Type B pancreatic cell (in vitro differentiated cells): Measurements from ENCODE around the gene ATP10B. TPM values are rescaled to one million over a fixed set of nuclear protein-coding genes. Genes with fewer than 3 reads are reported as not detected.

ENCODE experiments used
- DNase-seq: peaks from one replicate; pipeline ENCODE4 v3.0.0; 2021; ENCODE audit warnings: mixed read lengths; ENCODE audit not compliant: unreplicated experiment; ENCODE audit errors: extremely low spot score
- H3K27ac Mint-ChIP-seq: 2 replicates; pipeline ENCODE4 v1.8.0; 2021; ENCODE audit warnings: mild to moderate bottlenecking, mixed read lengths
- H3K27me3 Mint-ChIP-seq: 2 replicates; pipeline ENCODE4 v1.8.0; 2021; ENCODE audit warnings: mixed read lengths
- H3K36me3 Mint-ChIP-seq: 2 replicates; pipeline ENCODE4 v1.8.0; 2021; ENCODE audit warnings: mixed read lengths
- H3K4me1 Mint-ChIP-seq: one replicate; pipeline ENCODE4 v1.8.0; 2021; ENCODE audit warnings: mixed read lengths; ENCODE audit not compliant: unreplicated experiment
- H3K4me3 Mint-ChIP-seq: 2 replicates; pipeline ENCODE4 v1.8.0; 2021; ENCODE audit warnings: mild to moderate bottlenecking, mixed read lengths
- H3K9me3 Mint-ChIP-seq: 2 replicates; pipeline ENCODE4 v1.8.0; 2021; ENCODE audit warnings: mixed read lengths
- total RNA-seq: library from RNA; stranded (reverse); gene quantifications from 2 replicates; pipeline ENCODE4 v1.2.1, GENCODE V29; 2021; ENCODE audit warnings: low replicate concordance
- TF ChIP-seq, protein P1 (sequence below): fragments of 200-600 bp; sonication (generic); conservative IDR thresholded peaks from 2 replicates; pipeline ENCODE4 v1.5.0; 2021; ENCODE audit warnings: antibody characterized with exemption, mild to moderate bottlenecking

ATP10B gene
- total RNA-seq, 1 donor from 2014 or later = 4.0 TPM

GRCh38 chr5:160869989-160870521 lies 18.0 kb upstream of the ATP10B start:
- peaks cover 12% of the 10 kb centered on the region for H3K4me1 Mint-ChIP-seq
- no peaks in the 10 kb centered on the region for H3K36me3 Mint-ChIP-seq
- H3K9me3 Mint-ChIP-seq = no peaks in the 10 kb centered on the region
- no peak overlapping the region for H3K4me3 Mint-ChIP-seq
- H3K27ac Mint-ChIP-seq = no peak overlapping the region
- TF ChIP-seq, protein P1, sequence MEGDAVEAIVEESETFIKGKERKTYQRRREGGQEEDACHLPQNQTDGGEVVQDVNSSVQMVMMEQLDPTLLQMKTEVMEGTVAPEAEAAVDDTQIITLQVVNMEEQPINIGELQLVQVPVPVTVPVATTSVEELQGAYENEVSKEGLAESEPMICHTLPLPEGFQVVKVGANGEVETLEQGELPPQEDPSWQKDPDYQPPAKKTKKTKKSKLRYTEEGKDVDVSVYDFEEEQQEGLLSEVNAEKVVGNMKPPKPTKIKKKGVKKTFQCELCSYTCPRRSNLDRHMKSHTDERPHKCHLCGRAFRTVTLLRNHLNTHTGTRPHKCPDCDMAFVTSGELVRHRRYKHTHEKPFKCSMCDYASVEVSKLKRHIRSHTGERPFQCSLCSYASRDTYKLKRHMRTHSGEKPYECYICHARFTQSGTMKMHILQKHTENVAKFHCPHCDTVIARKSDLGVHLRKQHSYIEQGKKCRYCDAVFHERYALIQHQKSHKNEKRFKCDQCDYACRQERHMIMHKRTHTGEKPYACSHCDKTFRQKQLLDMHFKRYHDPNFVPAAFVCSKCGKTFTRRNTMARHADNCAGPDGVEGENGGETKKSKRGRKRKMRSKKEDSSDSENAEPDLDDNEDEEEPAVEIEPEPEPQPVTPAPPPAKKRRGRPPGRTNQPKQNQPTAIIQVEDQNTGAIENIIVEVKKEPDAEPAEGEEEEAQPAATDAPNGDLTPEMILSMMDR = no peak
- DNase-seq = no peak
- H3K27me3 Mint-ChIP-seq = no peaks in the 10 kb centered on the region

DNA sequence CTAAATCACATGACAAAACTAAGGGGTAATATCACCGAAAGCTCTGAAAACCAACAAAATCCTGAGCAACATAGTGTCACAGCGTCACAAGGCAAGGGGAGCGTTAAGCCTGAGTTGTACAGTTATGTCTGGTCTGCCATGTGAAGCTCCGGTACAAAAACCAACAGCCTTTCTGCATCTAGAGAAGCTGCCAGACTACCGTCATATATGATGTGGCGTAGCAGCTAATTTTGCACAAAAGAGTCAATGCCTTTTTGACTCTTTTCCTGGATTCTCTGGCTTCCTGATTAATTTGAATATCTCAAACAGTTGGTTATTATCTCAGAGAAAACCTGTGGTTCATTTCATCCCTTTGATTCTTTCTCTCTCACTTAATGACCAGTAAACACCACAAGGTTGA lies 16.0 kb upstream of the ATP10B start:
- peaks cover 7% of the 10 kb centered on the region for H3K4me1 Mint-ChIP-seq
- TF ChIP-seq, protein P1 = no peak
- H3K9me3 Mint-ChIP-seq = no peaks in the 10 kb centered on the region
- H3K36me3 Mint-ChIP-seq = no peaks in the 10 kb centered on the region
- H3K27me3 Mint-ChIP-seq = no peaks in the 10 kb centered on the region
- no peak overlapping the region for H3K4me3 Mint-ChIP-seq
- no peak overlapping the region for H3K27ac Mint-ChIP-seq
- no peak for DNase-seq

GRCh38 chr5:160851451-160851850 lies 560 bp downstream of the ATP10B start:
- Mint-ChIP-seq H3K4me1 (no peaks in the 10 kb centered on the region), H3K36me3 (no peaks in the 10 kb centered on the region), H3K9me3 (no peaks in the 10 kb centered on the region), H3K4me3 (no peak overlapping the region), H3K27me3 (no peaks in the 10 kb centered on the region), H3K27ac (no peak overlapping the region)
- TF ChIP-seq, protein P1 = no peak
- DNase-seq = no peak

GRCh38 chr5:160850421-160850820 lies 1.6 kb downstream of the ATP10B start:
- DNase-seq = no peak
- H3K36me3 Mint-ChIP-seq = no peaks in the 10 kb centered on the region
- no peak overlapping the region for H3K27ac Mint-ChIP-seq
- H3K27me3 Mint-ChIP-seq = no peaks in the 10 kb centered on the region
- H3K4me3 Mint-ChIP-seq = no peak overlapping the region
- no peaks in the 10 kb centered on the region for H3K4me1 Mint-ChIP-seq
- H3K9me3 Mint-ChIP-seq = no peaks in the 10 kb centered on the region
- TF ChIP-seq, protein P1 = no peak

DNA sequence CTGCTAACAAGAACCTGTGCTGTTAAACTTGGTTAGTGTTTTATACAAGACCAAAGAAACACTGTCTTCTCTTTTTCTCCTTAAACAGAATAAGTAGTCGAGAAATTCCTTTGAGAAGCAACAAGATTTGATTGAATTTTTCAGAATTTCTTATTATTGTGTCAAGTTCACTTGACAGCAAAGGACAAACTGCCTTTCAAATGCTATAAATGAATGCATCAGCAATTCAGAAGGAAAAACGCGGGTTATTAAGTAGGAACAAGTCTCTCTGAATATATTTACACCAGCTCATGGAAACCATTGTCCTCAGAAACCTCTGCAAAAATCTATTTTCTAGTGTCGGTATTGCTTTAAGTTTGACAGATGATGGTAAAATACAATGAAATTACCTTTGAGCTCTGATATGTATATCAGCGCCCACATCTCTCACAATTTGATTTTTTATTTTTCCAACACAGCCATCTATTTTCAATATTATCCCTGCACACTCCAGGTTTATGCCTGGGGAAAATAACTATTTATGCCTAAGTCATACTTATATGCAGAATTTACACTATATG lies 4.4 kb downstream of the ATP10B start:
- no peaks in the 10 kb centered on the region for H3K4me1 Mint-ChIP-seq
- H3K27ac Mint-ChIP-seq = no peak overlapping the region
- TF ChIP-seq, protein P1 = no peak
- no peak for DNase-seq
- no peaks in the 10 kb centered on the region for H3K27me3 Mint-ChIP-seq
- H3K36me3 Mint-ChIP-seq = no peaks in the 10 kb centered on the region
- no peak overlapping the region for H3K4me3 Mint-ChIP-seq
- no peaks in the 10 kb centered on the region for H3K9me3 Mint-ChIP-seq
